GM12892 (cell line): ENCODE data around the gene BRD3OS.

Experiments
- POLR2A ChIP-seq: IDR thresholded peaks from 2 replicates; pipeline ENCODE4 v1.6.1; 2011; ENCODE audit warnings: low read depth, low read length, control low read depth
- POLR2AphosphoS5 ChIP-seq: IDR thresholded peaks from 2 replicates; pipeline ENCODE4 v1.6.1; 2011; ENCODE audit warnings: low read depth, low read length, control low read depth
- TAF1 ChIP-seq: IDR thresholded peaks from 2 replicates; pipeline ENCODE4 v1.6.1; 2011; ENCODE audit warnings: low read depth, mild to moderate bottlenecking, control low read depth, low read length, borderline replicate concordance

DNA sequence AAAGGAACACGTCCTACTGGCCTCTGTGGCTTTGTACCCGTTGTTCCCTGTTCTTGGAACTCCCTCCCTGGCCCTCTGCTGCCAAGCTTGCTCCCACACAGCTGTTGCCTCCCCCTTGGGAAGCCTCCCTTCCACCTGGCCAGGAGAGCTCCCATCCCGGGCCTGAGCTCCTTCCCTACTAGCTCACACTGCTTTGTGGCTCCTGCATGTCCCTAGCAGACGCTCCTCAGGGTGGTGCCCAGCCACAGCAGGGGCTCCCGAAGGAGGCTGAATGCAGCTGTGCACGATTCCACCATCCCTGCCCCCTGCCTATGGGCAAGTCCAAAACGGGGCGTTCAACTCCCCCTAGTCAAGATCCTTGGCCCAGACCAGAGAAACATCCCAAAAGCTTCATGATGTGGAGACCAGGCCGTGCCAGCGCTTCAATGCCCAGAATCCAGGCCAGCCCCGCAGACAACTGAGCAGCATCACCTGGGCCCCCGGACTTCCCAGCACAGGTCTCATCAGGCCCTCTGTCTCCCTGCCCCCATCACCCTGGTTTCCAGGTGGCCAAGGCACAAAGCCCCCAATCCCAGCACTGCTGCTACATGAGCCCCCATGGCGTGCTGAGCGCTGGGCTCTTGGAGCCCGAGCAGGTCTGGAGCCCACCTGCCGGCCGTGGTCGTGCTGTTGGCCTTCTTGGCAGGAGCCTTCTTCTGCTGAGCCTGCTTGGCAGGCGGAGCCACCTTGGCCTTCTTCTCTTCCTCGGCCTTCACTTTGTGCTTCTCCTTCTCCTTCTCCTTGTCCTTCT is 14.3 kb downstream of the BRD3OS start:
- TF ChIP-seq POLR2A: no peak
- TF ChIP-seq TAF1: no peak
- TF ChIP-seq POLR2AphosphoS5: no peak
